ENCODE results near the gene PTPRG.

GRCh38 chr3:61561374-61562041, at the start of gene PTPRG:
- TF ChIP-seq CTCF (IDR thresholded peaks at IDR 0.05) = no peak
- no peak for TF ChIP-seq POLR2AphosphoS5 (IDR thresholded peaks at IDR 0.05; ENCODE audit: low read depth, low read length)
- TF ChIP-seq, protein P1, sequence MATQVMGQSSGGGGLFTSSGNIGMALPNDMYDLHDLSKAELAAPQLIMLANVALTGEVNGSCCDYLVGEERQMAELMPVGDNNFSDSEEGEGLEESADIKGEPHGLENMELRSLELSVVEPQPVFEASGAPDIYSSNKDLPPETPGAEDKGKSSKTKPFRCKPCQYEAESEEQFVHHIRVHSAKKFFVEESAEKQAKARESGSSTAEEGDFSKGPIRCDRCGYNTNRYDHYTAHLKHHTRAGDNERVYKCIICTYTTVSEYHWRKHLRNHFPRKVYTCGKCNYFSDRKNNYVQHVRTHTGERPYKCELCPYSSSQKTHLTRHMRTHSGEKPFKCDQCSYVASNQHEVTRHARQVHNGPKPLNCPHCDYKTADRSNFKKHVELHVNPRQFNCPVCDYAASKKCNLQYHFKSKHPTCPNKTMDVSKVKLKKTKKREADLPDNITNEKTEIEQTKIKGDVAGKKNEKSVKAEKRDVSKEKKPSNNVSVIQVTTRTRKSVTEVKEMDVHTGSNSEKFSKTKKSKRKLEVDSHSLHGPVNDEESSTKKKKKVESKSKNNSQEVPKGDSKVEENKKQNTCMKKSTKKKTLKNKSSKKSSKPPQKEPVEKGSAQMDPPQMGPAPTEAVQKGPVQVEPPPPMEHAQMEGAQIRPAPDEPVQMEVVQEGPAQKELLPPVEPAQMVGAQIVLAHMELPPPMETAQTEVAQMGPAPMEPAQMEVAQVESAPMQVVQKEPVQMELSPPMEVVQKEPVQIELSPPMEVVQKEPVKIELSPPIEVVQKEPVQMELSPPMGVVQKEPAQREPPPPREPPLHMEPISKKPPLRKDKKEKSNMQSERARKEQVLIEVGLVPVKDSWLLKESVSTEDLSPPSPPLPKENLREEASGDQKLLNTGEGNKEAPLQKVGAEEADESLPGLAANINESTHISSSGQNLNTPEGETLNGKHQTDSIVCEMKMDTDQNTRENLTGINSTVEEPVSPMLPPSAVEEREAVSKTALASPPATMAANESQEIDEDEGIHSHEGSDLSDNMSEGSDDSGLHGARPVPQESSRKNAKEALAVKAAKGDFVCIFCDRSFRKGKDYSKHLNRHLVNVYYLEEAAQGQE (IDR thresholded peaks at IDR 0.05; ENCODE audit: insufficient read depth in 1 of 2, low read depth in 2 of 2, low read length in 1 of 2) = no peak

Data from Panc1 (cell line).